K562 (cell line): ENCODE results near the gene PSMD4. TPM values are rescaled to one million over a fixed set of nuclear protein-coding genes. Genes with fewer than 3 reads are reported as not detected.

Experiments used
- ATAC-seq: fragments of 200-7000 bp; cut with Tn5 transposase; 3 replicates; pipeline ENCODE4 v1.9.1; 2020; ENCODE audit warnings: moderate library complexity
- Bru-seq: library from RNA; stranded (reverse); fragments of 400-500 nt; gene quantifications from one replicate; lab custom pipeline; 2021; lab: Mats Ljungman, UMichigan
- BruChase-seq, 2 experiments: library from RNA; stranded (reverse); fragments of 400-500 nt; gene quantifications; one replicate each; lab custom pipeline; 2021; lab: Mats Ljungman, UMichigan
- BruUV-seq: library from RNA; stranded (reverse); fragments of 400-500 nt; replicated peaks from 2 replicates; lab custom pipeline; 2021; lab: Mats Ljungman, UMichigan
- CTCF ChIA-PET: fragments of 300-600 bp; formaldehyde crosslinking; extraction: SDS; loops from one replicate; lab custom pipeline; 2021; ENCODE audit warnings: low intra/inter-chr PET ratio; lab: Yijun Ruan, JAX
- POLR2A ChIA-PET: fragments of 300-600, 350-650 bp; sonication (Branson Sonifier 250); formaldehyde crosslinking; extraction: SDS; loops from one replicate; lab custom pipeline; 2021; ENCODE audit warnings: antibody characterized with exemption, inconsistent platforms; lab: Yijun Ruan, JAX
- DNase-seq, 4 experiments: peaks; one replicate each; pipeline versions ENCODE4 v3.0.0 to v3.0.0-alpha.2; 2011 to 2018; ENCODE audit warnings: low spot score in 3 of 4, mixed read lengths in 3 of 4; ENCODE audit errors: extremely low read depth in 1 of 4
- FAIRE-seq: peaks from 2 replicates; lab custom pipeline; 2011; peaks lifted over from hg19 to GRCh38; lab: Jason Lieb, UNC
- H2AFZ ChIP-seq: 2 replicates; pipeline ENCODE4 v1.6.0; 2011; ENCODE audit warnings: low read depth, low read length, control low read depth, inconsistent platforms
- H3K27ac ChIP-seq: fragments of 200-600 bp; 3 replicates; pipeline ENCODE4 v1.8.0; 2011; ENCODE audit warnings: low read depth, mild to moderate bottlenecking, control low read depth, inconsistent platforms, low read length, moderate library complexity, mixed read lengths; ENCODE audit errors: extremely low read depth
- H3K27me3 ChIP-seq, 2 experiments: fragments of 300-600 bp in 1 of 2; 2 replicates in 1 of 2; 3 replicates in 1 of 2; pipeline versions ENCODE4 v1.6.0 to v1.8.0; 2011; ENCODE audit warnings: inconsistent platforms in 2 of 2, low read length in 2 of 2, mild to moderate bottlenecking in 1 of 2, mixed read lengths in 1 of 2, moderate library complexity in 1 of 2; ENCODE audit not compliant: control insufficient read depth in 2 of 2, insufficient read depth in 2 of 2
- H3K36me3 ChIP-seq: fragments of 300-600 bp; 3 replicates; pipeline ENCODE4 v1.8.0; 2011; ENCODE audit warnings: mild to moderate bottlenecking, low read length, inconsistent platforms; ENCODE audit not compliant: control insufficient read depth, insufficient read depth
- H3K4me1 ChIP-seq, 2 experiments: fragments of 200-600 bp in 1 of 2; replicated peaks in 1 of 2; 2 replicates in 1 of 2; 3 replicates in 1 of 2; pipeline versions ENCODE4 v1.5.1 to v1.8.0; 2011; ENCODE audit warnings: inconsistent platforms in 2 of 2, low read length in 2 of 2, mild to moderate bottlenecking in 1 of 2, mixed read lengths in 1 of 2, moderate library complexity in 1 of 2; ENCODE audit not compliant: control insufficient read depth in 2 of 2, insufficient read depth in 2 of 2
- H3K4me2 ChIP-seq: 2 replicates; pipeline ENCODE4 v1.6.1; 2011; ENCODE audit warnings: low read length, control low read depth, inconsistent platforms, mixed read lengths; ENCODE audit not compliant: insufficient read depth
- H3K4me3 ChIP-seq: fragments of 200-600 bp; sonication (generic), shearing (Covaris generic); 2 replicates; pipeline ENCODE4 v1.5.1; 2016; ENCODE audit warnings: control low read depth, inconsistent platforms
- H3K79me2 ChIP-seq: fragments of 200-600 bp; 3 replicates; pipeline ENCODE4 v1.8.0; 2011; ENCODE audit warnings: low read length, inconsistent platforms; ENCODE audit not compliant: control insufficient read depth, insufficient read depth
- H3K9ac ChIP-seq, 2 experiments: 2 replicates each; pipeline versions ENCODE4 v1.6.0 to v1.6.1; 2011; ENCODE audit warnings: low read depth in 2 of 2, low read length in 2 of 2, control low read depth in 1 of 2, inconsistent platforms in 1 of 2, mild to moderate bottlenecking in 1 of 2, mixed read lengths in 1 of 2; ENCODE audit not compliant: insufficient read depth in 1 of 2
- H3K9me1 ChIP-seq: one replicate; pipeline ENCODE4 v1.6.0; 2011; ENCODE audit warnings: inconsistent platforms, mild to moderate bottlenecking, low read length, moderate library complexity; ENCODE audit not compliant: control insufficient read depth, insufficient read depth
- H3K9me3 ChIP-seq: replicated peaks from 2 replicates; pipeline ENCODE4 v1.5.1; 2011; ENCODE audit warnings: low read depth, low read length, inconsistent platforms; ENCODE audit not compliant: control insufficient read depth, insufficient read depth
- H4K20me1 ChIP-seq: replicated peaks from 2 replicates; pipeline ENCODE4 v1.6.1; 2011; ENCODE audit warnings: low read length, inconsistent platforms, mixed read lengths; ENCODE audit not compliant: control insufficient read depth, insufficient read depth
- FOS ChIP-seq: IDR thresholded peaks from 3 replicates; pipeline ENCODE4 v1.6.1; 2011; ENCODE audit not compliant: insufficient read length; ENCODE audit errors: extremely low read depth
- FOXM1 ChIP-seq, 2 experiments: fragments of 450-650 bp in 1 of 2; sonication (generic) in 1 of 2; formaldehyde crosslinking in 1 of 2; IDR thresholded peaks; 2 replicates each; pipeline versions ENCODE4 v1.6.1 to v1.9.0; 2017 to 2022; ENCODE audit warnings: low read depth in 2 of 2, mild to moderate bottlenecking in 2 of 2, missing genetic modification reagents in 1 of 2, moderate library complexity in 1 of 2
- JUNB ChIP-seq: fragments of 450-650 bp; formaldehyde crosslinking; conservative IDR thresholded peaks from 2 replicates; pipeline ENCODE4 v1.4.0; 2020; ENCODE audit warnings: mild to moderate bottlenecking
- MLX ChIP-seq, 2 experiments: fragments of 450-650 bp in 1 of 2; sonication (generic) in 1 of 2; formaldehyde crosslinking; conservative IDR thresholded peaks; 2 replicates each; pipeline versions ENCODE4 v1.4.0 to v1.8.1; 2020 to 2022; ENCODE audit warnings: mild to moderate bottlenecking in 1 of 2, missing genetic modification reagents in 1 of 2
- NR3C1 ChIP-seq: sonication (generic); formaldehyde crosslinking; IDR thresholded peaks from 2 replicates; pipeline ENCODE4 v1.8.1; 2022; ENCODE audit warnings: missing genetic modification reagents
- SP2 ChIP-seq: IDR thresholded peaks from 2 replicates; pipeline ENCODE4 v1.6.1; 2011; ENCODE audit warnings: mild to moderate bottlenecking, low read depth, low read length, moderate library complexity; ENCODE audit not compliant: poor library complexity, severe bottlenecking; ENCODE audit errors: extremely low read depth
- TAL1 ChIP-seq: fragments of 450-650 bp; IDR thresholded peaks from 2 replicates; pipeline ENCODE4 v1.6.1; 2016; ENCODE audit warnings: mild to moderate bottlenecking
- TFAM ChIP-seq: fragments of 250-450 bp; sonication (Bioruptor Pico); conservative IDR thresholded peaks from 2 replicates; pipeline ENCODE4 v1.5.0; 2021; ENCODE audit warnings: mild to moderate bottlenecking, moderate library complexity
- ZNF232 ChIP-seq: sonication (generic); formaldehyde crosslinking; IDR thresholded peaks from 2 replicates; pipeline ENCODE4 v1.8.0; 2022; ENCODE audit warnings: mild to moderate bottlenecking, missing genetic modification reagents
- ZNF57 ChIP-seq: fragments of 450-650 bp; formaldehyde crosslinking; IDR thresholded peaks from 2 replicates; pipeline ENCODE4 v1.4.0; 2020; ENCODE audit warnings: mild to moderate bottlenecking, moderate library complexity
- WGBS: fragments of 100-300 bp; shearing (Covaris generic); methylation state at CpG from one replicate; pipeline ENCODE4 v1.1.6; 2016; ENCODE audit warnings: low coverage, mixed read lengths; ENCODE audit not compliant: insufficient coverage; ENCODE audit errors: missing lambda C conversion rate; 5-methylcytosine and 5-hydroxymethylcytosine counted together
- in situ Hi-C: fragments of 300-500 bp; cut with MboI; formaldehyde crosslinking; loops from 4 replicates; pipeline ENCODE4 v1.15.0; 2018; ENCODE audit warnings: inconsistent platforms, mixed read lengths
- intact Hi-C: fragments of 100-400 bp; cut with micrococcal nuclease; formaldehyde crosslinking; loops from 2 replicates; pipeline ENCODE4 v1.14.2; 2022
- long read RNA-seq, 3 experiments: library from polyadenylated mRNA in 2 of 3; library from RNA in 1 of 3; unstranded in 2 of 3; stranded (forward) in 1 of 3; transcript quantifications; one replicate each; pipeline ENCODE4 v2.0.0, GENCODE V29; 2019 to 2022
- polyA minus RNA-seq, 3 experiments: library from RNA; depleted of rRNA, polyadenylated mRNA; stranded (reverse); fragments of >200 nt; gene quantifications; 2 replicates each; pipeline ENCODE4 v1.2.3, GENCODE V29; 2011
- polyA plus RNA-seq, 8 experiments: library from polyadenylated mRNA; depleted of rRNA in 4 of 8; stranded (reverse) in 5 of 8; unstranded in 3 of 8; fragments of >200 nt; fragmentation: Nextera tagmentation in 2 of 8; fragmentation: Illumina TruSeq in 1 of 8; extraction: Ambion mirVana in 2 of 8; extraction: Trizol in 1 of 8; gene quantifications; 2 replicates each; pipeline versions ENCODE4 v1.2.1 to v1.2.3, GENCODE V29; 2011 to 2014; ENCODE audit warnings: inconsistent platforms in 1 of 8, missing spikeins in 1 of 8
- total RNA-seq, 7 experiments: library from RNA; depleted of rRNA in 6 of 7; stranded (reverse); fragments of >200 nt in 6 of 7; fragmentation: Illumina TruSeq in 2 of 7; extraction: Trizol in 2 of 7; gene quantifications; 2 replicates each; pipeline versions ENCODE4 v1.2.1 to v1.2.3, GENCODE V29; 2011 to 2021; ENCODE audit warnings: low replicate concordance in 1 of 7
- TF ChIP-seq, protein P1 (sequence below): sonication (generic); formaldehyde crosslinking; IDR thresholded peaks from 2 replicates; pipeline ENCODE4 v1.8.1; 2023; ENCODE audit warnings: mild to moderate bottlenecking, missing genetic modification reagents

The PSMD4 gene
- 204 and 285 TPM in 2 replicates for total RNA-seq (2011; cell fraction: chromatin; rRNA removed; ENCODE audit: low replicate concordance)
- total RNA-seq (2011; cell fraction: nucleolus; rRNA removed) = 154 and 177 TPM in 2 replicates
- 184 and 195 TPM in 2 replicates for total RNA-seq (2011; cell fraction: nucleoplasm; rRNA removed)
- total RNA-seq (2014; rRNA removed) (298 and 306 TPM in 2 replicates), total RNA-seq (2014; rRNA removed; fragmentation: Illumina TruSeq; extraction: Trizol) (322 and 353 TPM in 2 replicates), total RNA-seq (2015; rRNA removed; fragmentation: Illumina TruSeq; extraction: Trizol) (291 and 295 TPM in 2 replicates), total RNA-seq (2021) (243 and 255 TPM in 2 replicates), polyA plus RNA-seq (2011; rRNA removed) (298 and 324 TPM in 2 replicates), polyA plus RNA-seq (2014; fragmentation: Illumina TruSeq; extraction: Trizol) (283 and 307 TPM in 2 replicates), polyA plus RNA-seq (2014; fragmentation: Nextera tagmentation; extraction: Ambion mirVana) (100 to 1,000 TPM; 194 to 243 TPM), polyA plus RNA-seq (2014; rRNA removed) (302 and 313 TPM in 2 replicates), polyA minus RNA-seq (2011; rRNA and poly(A)+ RNA removed) (332 and 377 TPM in 2 replicates), Bru-seq, nascent RNA (percentile 91 among the genes with signal in this experiment), BruChase-seq, experiment 1, labeled RNA remaining after a 2-hour chase (percentile 91 among the genes with signal in this experiment), BruChase-seq, experiment 2, labeled RNA remaining after a 6-hour chase (percentile 93 among the genes with signal in this experiment)
- polyA plus RNA-seq (2011; cell fraction: cytosol; rRNA removed) = 395 and 420 TPM in 2 replicates
- polyA plus RNA-seq (2011; cell fraction: nucleus; rRNA removed) = 143 and 175 TPM in 2 replicates
- 260 and 366 TPM in 2 replicates for polyA plus RNA-seq (2012)
- 124 and 136 TPM in 2 replicates for polyA minus RNA-seq (2011; cell fraction: cytosol; rRNA and poly(A)+ RNA removed)
- polyA minus RNA-seq (2011; cell fraction: nucleus; rRNA and poly(A)+ RNA removed) = 48.2 and 62.2 TPM in 2 replicates
- long read RNA-seq, experiment 1, transcript PSMD4-202 (10 exons, 1,350 nt) = major isoform, 621 of 853 reads
- long read RNA-seq, experiment 1, transcript PSMD4-201 (10 exons, 1,333 nt) = minor isoform, 38 of 853 reads
- long read RNA-seq, experiment 1, partial matches to known transcripts = 77 of 853 reads
- long read RNA-seq, experiment 1, other reads (novel, unspliced or antisense) = 116 of 853 reads
- long read RNA-seq, experiment 2, transcript PSMD4-202 (10 exons, 1,350 nt) = major isoform, 72 of 315 reads
- long read RNA-seq, experiment 2, partial matches to known transcripts = 37 of 315 reads
- long read RNA-seq, experiment 2, other reads (novel, unspliced or antisense) = 201 of 315 reads
- long read RNA-seq, experiment 3, transcript PSMD4-202 (10 exons, 1,350 nt) = major isoform, 407 of 496 reads
- long read RNA-seq, experiment 3, transcript PSMD4-201 (10 exons, 1,333 nt) = minor isoform, 29 of 496 reads
- long read RNA-seq, experiment 3, partial matches to known transcripts = 29 of 496 reads
- long read RNA-seq, experiment 3, other reads (novel, unspliced or antisense) = 31 of 496 reads

GRCh38 chr1:151254217-151255213 is at the start of gene PSMD4:
Gene PSMD4 (plus strand): TSS chr1:151254734. CDS start chr1:151254783, 49 bp downstream.
- Histone ChIP-seq H3K9me1 (no peaks in the 10 kb centered on the region), H4K20me1 (no peaks in the 10 kb centered on the region), H3K9me3 (no peaks in the 10 kb centered on the region), H2AFZ (peak within 1 kb of the TSS; percentile 98), H3K9ac (peak within 1 kb of the TSS; percentile 90 to 92), H3K4me2 (peak within 1 kb of the TSS; percentile 84), H3K27ac (peak within 1 kb of the TSS; percentile 83), H3K36me3 (peaks cover 13% of the 10 kb centered on the region; the same call in 1 of the 3 replicates), H3K79me2 (peaks cover 51% of the 10 kb centered on the region), H3K27me3 (no peaks in the 10 kb centered on the region), H3K4me1 (peaks cover 0 to 4% of the 10 kb centered on the region in 2 experiments; a peak in 2 of 5 replicates), H3K4me3 (peak within 1 kb of the TSS; percentile 58)
- peak; percentile 98 to 100 (median 99) for DNase-seq
- BruUV-seq = TSS peak; percentile 83
- peak; percentile 97 for ATAC-seq
- WGBS = 29% methylated on average over 55 of the region's 56 CpGs
- POLR2A ChIA-PET = interaction anchor here (0.5 to 1.8 kb wide), 16 partner anchors 10 to 342 kb away, joined by 3 to 11 read pairs (median 4); partner anchors contain the start of genes C1orf56, SELENBP1, VPS72 and ZNF687
- FAIRE-seq = peak; percentile 99
- in situ Hi-C loops = no loop called here
- CTCF ChIA-PET = interaction anchor here (0.8 kb wide), 1 partner anchor 58 kb away, joined by 3 read pairs; no protein-coding TSS in a partner anchor
- intact Hi-C loops = loop anchor here (2.0 kb wide), 1 partner anchor 26 kb away; no protein-coding TSS in a partner anchor
- TF ChIP-seq, protein P1, sequence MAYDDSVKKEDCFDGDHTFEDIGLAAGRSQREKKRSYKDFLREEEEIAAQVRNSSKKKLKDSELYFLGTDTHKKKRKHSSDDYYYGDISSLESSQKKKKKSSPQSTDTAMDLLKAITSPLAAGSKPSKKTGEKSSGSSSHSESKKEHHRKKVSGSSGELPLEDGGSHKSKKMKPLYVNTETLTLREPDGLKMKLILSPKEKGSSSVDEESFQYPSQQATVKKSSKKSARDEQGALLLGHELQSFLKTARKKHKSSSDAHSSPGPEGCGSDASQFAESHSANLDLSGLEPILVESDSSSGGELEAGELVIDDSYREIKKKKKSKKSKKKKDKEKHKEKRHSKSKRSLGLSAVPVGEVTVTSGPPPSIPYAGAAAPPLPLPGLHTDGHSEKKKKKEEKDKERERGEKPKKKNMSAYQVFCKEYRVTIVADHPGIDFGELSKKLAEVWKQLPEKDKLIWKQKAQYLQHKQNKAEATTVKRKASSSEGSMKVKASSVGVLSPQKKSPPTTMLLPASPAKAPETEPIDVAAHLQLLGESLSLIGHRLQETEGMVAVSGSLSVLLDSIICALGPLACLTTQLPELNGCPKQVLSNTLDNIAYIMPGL (CRISPR knock-in tag) = no peak
- TF ChIP-seq FOXM1 (IDR thresholded peaks at IDR 0.05; ENCODE audit: low read depth) = peak; percentile 15; the same call in 1 of the 2 replicates
- 0 out of 2 replicates have a peak, but pooled peaks have one; percentile 56 for TF ChIP-seq FOXM1 (CRISPR knock-in tag; IDR thresholded peaks at IDR 0.05; ENCODE audit: low read depth)
- no peak for TF ChIP-seq SP2
- TF ChIP-seq FOS = peak; percentile 92
- no peak for TF ChIP-seq JUNB (CRISPR knock-in tag)
- TF ChIP-seq ZNF232 (CRISPR knock-in tag) = no peak
- no peak for TF ChIP-seq ZNF57 (CRISPR knock-in tag)
- no peak for TF ChIP-seq MLX (CRISPR knock-in tag; conservative IDR thresholded peaks at IDR 0.05)
- TF ChIP-seq TAL1 = no peak
- no peak for TF ChIP-seq NR3C1 (CRISPR knock-in tag)
- no peak for TF ChIP-seq TFAM (CRISPR knock-in tag)
